ENCODE measurements around the gene LHPP. TPM values are rescaled to one million over a fixed set of nuclear protein-coding genes. Genes with fewer than 3 reads are reported as not detected.
A peak's percentile ranks its signal among the peaks of the same experiment; 100 is the strongest.

Gene LHPP
- total RNA-seq, 4 donors from 2014 or later, result 20.3 to 116 (median 22.4) TPM

- Histone ChIP-seq H3K27me3 (no peaks in the 10 kb centered on the region), H3K4me3 (no peak overlapping the region), H3K36me3 (no peaks in the 10 kb centered on the region), H3K9me3 (no peaks in the 10 kb centered on the region), H3K27ac (peak overlapping the region; percentile 28 to 38 (median 36)), H3K4me1 (peaks cover 0 to 14% (median 3%) of the 10 kb centered on the region in 4 donors)
- 67 to 75% methylated on average over 3 to 9 of the region's 9 CpGs for WGBS, 2 donors (ENCODE audit: low coverage in 1 of 2)
- in situ Hi-C loops (cut with MboI; ENCODE audit: low pct_ligation_motif_present in 1 of 4, low pct_unique_long_range_greater_than_20kb in 1 of 4, low sequenced_read_pairs in 3 of 4), result no loop called here
- intact Hi-C loops (cut with DNase I; ENCODE audit: low total_unique reads), result no loop called here
- TF ChIP-seq POLR2A (IDR thresholded peaks at IDR 0.05) (no peak), CTCF (IDR thresholded peaks at IDR 0.05) (no peak), EP300 (IDR thresholded peaks at IDR 0.05; ENCODE audit: low read depth) (no peak), POLR2AphosphoS5 (IDR thresholded peaks at IDR 0.05) (no peak)
- no peak for DNase-seq
Observed at GRCh38 chr10:124657806-124658205, 196.2 kb downstream of the LHPP start.

GRCh38 chr10:124658591-124659242 is 197.1 kb downstream of the LHPP start:
- peak overlapping the region in 1 of 4 donors; percentile 37 for H3K27ac ChIP-seq
- H3K4me3 ChIP-seq, result no peak overlapping the region
- no peaks in the 10 kb centered on the region for H3K27me3 ChIP-seq
- 94 to 100% methylated on average over 2 to 12 of the region's 12 CpGs for WGBS, 2 donors (ENCODE audit: low coverage in 1 of 2)
- no peak for DNase-seq
- intact Hi-C loops (cut with DNase I; ENCODE audit: low total_unique reads), result no loop called here
- peaks cover 0 to 14% (median 3%) of the 10 kb centered on the region in 4 donors for H3K4me1 ChIP-seq
- H3K36me3 ChIP-seq, result no peaks in the 10 kb centered on the region
- TF ChIP-seq EP300 (IDR thresholded peaks at IDR 0.05; ENCODE audit: low read depth), result no peak
- no peak for TF ChIP-seq POLR2A (IDR thresholded peaks at IDR 0.05)
- no peak for TF ChIP-seq CTCF (IDR thresholded peaks at IDR 0.05)
- no peak for TF ChIP-seq POLR2AphosphoS5 (IDR thresholded peaks at IDR 0.05)
- in situ Hi-C loops (cut with MboI; ENCODE audit: low pct_ligation_motif_present in 1 of 4, low pct_unique_long_range_greater_than_20kb in 1 of 4, low sequenced_read_pairs in 3 of 4), result no loop called here
- no peaks in the 10 kb centered on the region for H3K9me3 ChIP-seq

- in situ Hi-C loops (cut with MboI; ENCODE audit: low pct_ligation_motif_present in 1 of 4, low pct_unique_long_range_greater_than_20kb in 1 of 4, low sequenced_read_pairs in 3 of 4), result no loop called here
- H3K27ac ChIP-seq, result no peak overlapping the region
- H3K9me3 ChIP-seq, result no peaks in the 10 kb centered on the region
- 60 to 91% methylated on average over 2 of the region's 2 CpGs for WGBS, 2 donors (ENCODE audit: low coverage in 1 of 2)
- H3K27me3 ChIP-seq, result no peaks in the 10 kb centered on the region
- TF ChIP-seq EP300 (IDR thresholded peaks at IDR 0.05; ENCODE audit: low read depth) (no peak), POLR2AphosphoS5 (IDR thresholded peaks at IDR 0.05) (no peak), CTCF (IDR thresholded peaks at IDR 0.05) (no peak), POLR2A (IDR thresholded peaks at IDR 0.05) (no peak)
- no peaks in the 10 kb centered on the region for H3K36me3 ChIP-seq
- DNase-seq, result no peak
- peaks cover 0 to 13% (median 3%) of the 10 kb centered on the region in 4 donors for H3K4me1 ChIP-seq
- no peak overlapping the region for H3K4me3 ChIP-seq
- intact Hi-C loops (cut with DNase I; ENCODE audit: low total_unique reads), result no loop called here
Observed at GRCh38 chr10:124659380-124659779, 197.8 kb downstream of the LHPP start.

- Histone ChIP-seq H3K27ac (no peak overlapping the region), H3K36me3 (no peaks in the 10 kb centered on the region), H3K4me3 (no peak overlapping the region), H3K9me3 (no peaks in the 10 kb centered on the region), H3K27me3 (no peaks in the 10 kb centered on the region), H3K4me1 (peaks cover 0 to 9% (median 0%) of the 10 kb centered on the region in 4 donors)
- intact Hi-C loops (cut with DNase I; ENCODE audit: low total_unique reads), result loop anchor here (5.0 kb wide), 1 partner anchor 777 kb away; no protein-coding TSS in a partner anchor
- 62 to 87% methylated on average over 2 to 12 of the region's 12 CpGs for WGBS, 2 donors (ENCODE audit: low coverage in 1 of 2)
- DNase-seq, result no peak
- TF ChIP-seq CTCF (IDR thresholded peaks at IDR 0.05) (no peak), POLR2A (IDR thresholded peaks at IDR 0.05) (no peak)
- in situ Hi-C loops (cut with MboI; ENCODE audit: low pct_ligation_motif_present in 1 of 4, low pct_unique_long_range_greater_than_20kb in 1 of 4, low sequenced_read_pairs in 3 of 4), result no loop called here
Observed at GRCh38 chr10:124660404-124661125, 198.9 kb downstream of the LHPP start.

All from transverse colon (tissue), 4 donors.